Posterior cingulate gyrus (tissue), 11 donors: ENCODE measurements around the gene GPX5.
A peak's percentile ranks its signal among the peaks of the same experiment; 100 is the strongest.
"Not testable (repeated sequence)": the region's sequence is repeated elsewhere in the genome, so short reads cannot be mapped to it uniquely, and the experiment has no call there.

Experiments
- DNase-seq, 10 donors: peaks; one replicate each; pipeline versions ENCODE4 v3.0.0 to v3.0.0-alpha.2; 2020 to 2021; ENCODE audit warnings: mixed read lengths in 3 of 10
- intact Hi-C: fragments of 100-400 bp; cut with DNase I; formaldehyde crosslinking; loops from one replicate; pipeline ENCODE4 v1.15.1; 2023

GPX5 gene

GRCh38 chr6:28525496-28526039, at the start of gene GPX5:
Gene GPX5, plus strand, starts transcription at chr6:28525881. Its CDS starts 133 bp downstream, at chr6:28526014.
- intact Hi-C loops, result no loop called here
- DNase-seq, result no peak

GRCh38 chr6:28478518-28478917, 47.2 kb upstream of the GPX5 start:
- DNase-seq, result no peak
- intact Hi-C loops, result no loop called here

GRCh38 chr6:28480253-28480932, 45.3 kb upstream of the GPX5 start:
- no peak for DNase-seq
- intact Hi-C loops, result no loop called here

- no peak for DNase-seq
- intact Hi-C loops, result no loop called here
Observed at GRCh38 chr6:28485482-28485881, 40.2 kb upstream of the GPX5 start.

GRCh38 chr6:28486533-28486932, 39.1 kb upstream of the GPX5 start:
- no peak for DNase-seq

GRCh38 chr6:28486988-28487742, 38.5 kb upstream of the GPX5 start:
- intact Hi-C loops, result no loop called here

More at GRCh38 chr6:28486533-28486932, 39.1 kb upstream of the GPX5 start:
- intact Hi-C loops, result no loop called here

GRCh38 chr6:28488916-28489365, 36.7 kb upstream of the GPX5 start:
- intact Hi-C loops, result no loop called here
- peak in 2 of 10 donors; percentile 22 to 81 for DNase-seq

More at GRCh38 chr6:28486988-28487742, 38.5 kb upstream of the GPX5 start:
- DNase-seq, result no peak

- DNase-seq, result peak in 4 of 10 donors; percentile 6 to 79 (median 74)
- intact Hi-C loops, result no loop called here
Observed at GRCh38 chr6:28489366-28490204, 36.1 kb upstream of the GPX5 start.

GRCh38 chr6:28490205-28490890, 35.3 kb upstream of the GPX5 start:
- intact Hi-C loops, result no loop called here
- no peak for DNase-seq

GRCh38 chr6:28491984-28492317, 33.7 kb upstream of the GPX5 start:
- intact Hi-C loops, result no loop called here
- DNase-seq, result no peak

GRCh38 chr6:28496099-28496779, 29.4 kb upstream of the GPX5 start:
- DNase-seq, result no peak
- intact Hi-C loops, result no loop called here

GRCh38 chr6:28497306-28497705, 28.4 kb upstream of the GPX5 start:
- no peak for DNase-seq
- intact Hi-C loops, result no loop called here

- no peak for DNase-seq
- intact Hi-C loops, result no loop called here
Observed at GRCh38 chr6:28497893-28498292, 27.8 kb upstream of the GPX5 start.

GRCh38 chr6:28501259-28501658, 24.4 kb upstream of the GPX5 start:
- intact Hi-C loops, result no loop called here
- DNase-seq, result no peak

- DNase-seq, result not testable (repeated sequence)
Observed at GRCh38 chr6:28502136-28502535, 23.5 kb upstream of the GPX5 start.

GRCh38 chr6:28502709-28503305, 22.9 kb upstream of the GPX5 start:
- intact Hi-C loops, result not testable (repeated sequence)

More at GRCh38 chr6:28502136-28502535, 23.5 kb upstream of the GPX5 start:
- intact Hi-C loops, result not testable (repeated sequence)

GRCh38 chr6:28505733-28506132, 19.9 kb upstream of the GPX5 start:
- no peak for DNase-seq

More at GRCh38 chr6:28502709-28503305, 22.9 kb upstream of the GPX5 start:
- DNase-seq, result not testable (repeated sequence)

GRCh38 chr6:28506807-28507475, 18.7 kb upstream of the GPX5 start:
- intact Hi-C loops, result no loop called here
- DNase-seq, result no peak

More at GRCh38 chr6:28505733-28506132, 19.9 kb upstream of the GPX5 start:
- intact Hi-C loops, result no loop called here
